Upper lobe of left lung (tissue), 4 donors: Measurements from ENCODE around the gene LARGE1.

ENCODE experiments used
- POLR2A ChIP-seq, 4 donors: fragments of 450-650 bp; IDR thresholded peaks; one replicate each; pipeline ENCODE4 v1.5.1; 2016 to 2017; ENCODE audit warnings: antibody characterized with exemption in 4 of 4, mild to moderate bottlenecking in 2 of 4
- POLR2AphosphoS5 ChIP-seq, 2 donors: sonication (generic); formaldehyde crosslinking; IDR thresholded peaks; one replicate each; pipeline ENCODE4 v1.5.1; 2017; ENCODE audit warnings: antibody characterized with exemption in 2 of 2
- TF ChIP-seq, protein P1 (sequence below), 6 experiments: fragments of 450-650 bp in 4 of 6; fragments of 200-600 bp in 2 of 6; sonication (generic) in 2 of 6; IDR thresholded peaks; one replicate each; pipeline ENCODE4 v1.5.1; 2016 to 2019; ENCODE audit warnings: antibody characterized with exemption in 6 of 6

GRCh38 chr22:33597274-33597985 is 322.8 kb downstream of the LARGE1 start:
- TF ChIP-seq POLR2A (IDR thresholded peaks at IDR 0.05) (no peak), POLR2AphosphoS5 (IDR thresholded peaks at IDR 0.05) (no peak)
- TF ChIP-seq, protein P1, sequence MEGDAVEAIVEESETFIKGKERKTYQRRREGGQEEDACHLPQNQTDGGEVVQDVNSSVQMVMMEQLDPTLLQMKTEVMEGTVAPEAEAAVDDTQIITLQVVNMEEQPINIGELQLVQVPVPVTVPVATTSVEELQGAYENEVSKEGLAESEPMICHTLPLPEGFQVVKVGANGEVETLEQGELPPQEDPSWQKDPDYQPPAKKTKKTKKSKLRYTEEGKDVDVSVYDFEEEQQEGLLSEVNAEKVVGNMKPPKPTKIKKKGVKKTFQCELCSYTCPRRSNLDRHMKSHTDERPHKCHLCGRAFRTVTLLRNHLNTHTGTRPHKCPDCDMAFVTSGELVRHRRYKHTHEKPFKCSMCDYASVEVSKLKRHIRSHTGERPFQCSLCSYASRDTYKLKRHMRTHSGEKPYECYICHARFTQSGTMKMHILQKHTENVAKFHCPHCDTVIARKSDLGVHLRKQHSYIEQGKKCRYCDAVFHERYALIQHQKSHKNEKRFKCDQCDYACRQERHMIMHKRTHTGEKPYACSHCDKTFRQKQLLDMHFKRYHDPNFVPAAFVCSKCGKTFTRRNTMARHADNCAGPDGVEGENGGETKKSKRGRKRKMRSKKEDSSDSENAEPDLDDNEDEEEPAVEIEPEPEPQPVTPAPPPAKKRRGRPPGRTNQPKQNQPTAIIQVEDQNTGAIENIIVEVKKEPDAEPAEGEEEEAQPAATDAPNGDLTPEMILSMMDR (IDR thresholded peaks at IDR 0.05) = no peak
